Tibial nerve (tissue), 4 donors: ENCODE data around the gene RHOJ. TPM values are rescaled to one million over a fixed set of nuclear protein-coding genes. Genes with fewer than 3 reads are reported as not detected.
"Not testable (repeated sequence)": the region's sequence is repeated elsewhere in the genome, so short reads cannot be mapped to it uniquely, and the experiment has no call there.

ENCODE experiments used
- DNase-seq, 2 donors: peaks; one replicate each; pipeline ENCODE4 v3.0.0-alpha.2; 2019; ENCODE audit warnings: low spot score in 2 of 2
- H3K27ac ChIP-seq, 4 donors: fragments of 200-600 bp; sonication (generic) in 3 of 4; one replicate each; pipeline ENCODE4 v1.5.1; 2017 to 2019; ENCODE audit warnings: mild to moderate bottlenecking in 1 of 4
- H3K27me3 ChIP-seq, 2 donors: fragments of 200-600 bp; sonication (generic) in 1 of 2; one replicate each; pipeline versions ENCODE4 v1.5.1 to v1.6.0; 2017 to 2019
- H3K36me3 ChIP-seq, 3 donors: fragments of 200-600 bp; sonication (generic); one replicate each; pipeline ENCODE4 v1.5.1; 2018 to 2019
- H3K4me1 ChIP-seq, 4 donors: fragments of 200-600 bp; sonication (generic) in 3 of 4; one replicate each; pipeline ENCODE4 v1.5.1; 2017 to 2019
- H3K4me3 ChIP-seq, 4 donors: fragments of 200-600 bp; sonication (generic) in 3 of 4; one replicate each; pipeline ENCODE4 v1.5.1; 2017 to 2019; ENCODE audit warnings: mild to moderate bottlenecking in 1 of 4, moderate library complexity in 1 of 4
- H3K9me3 ChIP-seq, 4 donors: fragments of 200-600 bp; sonication (generic) in 3 of 4; one replicate each; pipeline ENCODE4 v1.5.1; 2017 to 2019
- CTCF ChIP-seq, 5 experiments: fragments of 200-600 bp in 3 of 5; fragments of 450-650 bp in 2 of 5; sonication (generic) in 3 of 5; IDR thresholded peaks; one replicate each; pipeline ENCODE4 v1.5.1; 2016 to 2019; ENCODE audit warnings: antibody characterized with exemption in 5 of 5, mild to moderate bottlenecking in 3 of 5, moderate library complexity in 2 of 5
- EP300 ChIP-seq, 2 donors: sonication (generic); formaldehyde crosslinking; IDR thresholded peaks; one replicate each; pipeline ENCODE4 v1.6.1; 2017; ENCODE audit warnings: antibody characterized with exemption in 2 of 2, mild to moderate bottlenecking in 1 of 2
- POLR2A ChIP-seq, 2 donors: fragments of 450-650 bp; IDR thresholded peaks; one replicate each; pipeline ENCODE4 v1.6.1; 2017; ENCODE audit warnings: antibody characterized with exemption in 2 of 2, mild to moderate bottlenecking in 2 of 2, moderate library complexity in 2 of 2
- WGBS, 2 donors: methylation state at CpG; one replicate each; pipeline ENCODE4 v1.1.5; 2018; 5-methylcytosine and 5-hydroxymethylcytosine counted together
- total RNA-seq, 4 donors: library from RNA; depleted of rRNA; stranded (reverse); fragments of >200 nt; gene quantifications; one replicate each; pipeline ENCODE4 v1.1.0, GENCODE V29; 2016

Gene RHOJ
- total RNA-seq, 4 donors from 2014 or later, result 10.0 to 20.7 (median 11.6) TPM

GRCh38 chr14:63297372-63298063 is 93.3 kb downstream of the RHOJ start:
- Histone ChIP-seq H3K4me3 (no peak overlapping the region), H3K9me3 (peaks cover 0 to 4% (median 2%) of the 10 kb centered on the region in 4 donors), H3K36me3 (peaks cover 0 to 19% (median 0%) of the 10 kb centered on the region in 3 donors), H3K27me3 (no peaks in the 10 kb centered on the region), H3K4me1 (peaks cover 0 to 5% (median 0%) of the 10 kb centered on the region in 4 donors), H3K27ac (no peak overlapping the region)
- TF ChIP-seq EP300 (IDR thresholded peaks at IDR 0.05), result no peak
- no peak for DNase-seq
- 75 to 92% methylated on average over 4 of the region's 4 CpGs for WGBS, 2 donors

GRCh38 chr14:63299351-63300110 is 95.3 kb downstream of the RHOJ start:
- Histone ChIP-seq H3K4me1 (peaks cover 0 to 5% (median 0%) of the 10 kb centered on the region in 4 donors), H3K4me3 (no peak overlapping the region), H3K27me3 (no peaks in the 10 kb centered on the region), H3K36me3 (peaks cover 0 to under 1% (median 0%) of the 10 kb centered on the region in 3 donors), H3K9me3 (no peaks in the 10 kb centered on the region), H3K27ac (no peak overlapping the region)
- no peak for DNase-seq
- 58 to 67% methylated on average over 6 of the region's 6 CpGs for WGBS, 2 donors
- TF ChIP-seq EP300 (IDR thresholded peaks at IDR 0.05) (no peak), POLR2A (IDR thresholded peaks at IDR 0.05) (no peak), CTCF (IDR thresholded peaks at IDR 0.05) (no peak)

DNA sequence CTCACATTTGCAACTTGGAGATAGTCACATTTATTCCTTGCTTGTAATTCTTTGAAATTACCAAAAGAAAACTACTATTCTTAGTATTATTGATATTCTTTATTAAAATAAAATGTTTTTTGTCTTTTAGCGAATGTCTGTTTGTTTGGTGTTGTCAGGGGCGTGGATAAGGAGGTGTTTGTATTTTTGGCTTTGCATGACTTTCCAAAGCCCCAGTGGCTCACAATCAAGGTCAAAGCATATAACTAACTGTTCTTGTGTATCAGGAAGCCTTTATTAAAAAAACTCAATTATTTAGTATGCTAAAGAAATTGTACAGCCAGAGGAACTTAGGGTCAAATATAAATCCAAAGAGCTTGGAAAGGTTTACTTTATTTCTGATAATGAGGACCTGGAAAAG is 96.6 kb downstream of the RHOJ start:
- Histone ChIP-seq H3K27me3 (no peaks in the 10 kb centered on the region), H3K36me3 (no peaks in the 10 kb centered on the region), H3K4me1 (peaks cover 0 to 5% (median 0%) of the 10 kb centered on the region in 4 donors), H3K4me3 (no peak overlapping the region), H3K9me3 (no peaks in the 10 kb centered on the region), H3K27ac (no peak overlapping the region)
- no peak for DNase-seq
- no peak for TF ChIP-seq EP300 (IDR thresholded peaks at IDR 0.05)
- no peak for TF ChIP-seq CTCF (IDR thresholded peaks at IDR 0.05)
- TF ChIP-seq POLR2A (IDR thresholded peaks at IDR 0.05), result no peak
- WGBS, 2 donors, result 56 to 65% methylated on average over 2 of the region's 2 CpGs

DNA sequence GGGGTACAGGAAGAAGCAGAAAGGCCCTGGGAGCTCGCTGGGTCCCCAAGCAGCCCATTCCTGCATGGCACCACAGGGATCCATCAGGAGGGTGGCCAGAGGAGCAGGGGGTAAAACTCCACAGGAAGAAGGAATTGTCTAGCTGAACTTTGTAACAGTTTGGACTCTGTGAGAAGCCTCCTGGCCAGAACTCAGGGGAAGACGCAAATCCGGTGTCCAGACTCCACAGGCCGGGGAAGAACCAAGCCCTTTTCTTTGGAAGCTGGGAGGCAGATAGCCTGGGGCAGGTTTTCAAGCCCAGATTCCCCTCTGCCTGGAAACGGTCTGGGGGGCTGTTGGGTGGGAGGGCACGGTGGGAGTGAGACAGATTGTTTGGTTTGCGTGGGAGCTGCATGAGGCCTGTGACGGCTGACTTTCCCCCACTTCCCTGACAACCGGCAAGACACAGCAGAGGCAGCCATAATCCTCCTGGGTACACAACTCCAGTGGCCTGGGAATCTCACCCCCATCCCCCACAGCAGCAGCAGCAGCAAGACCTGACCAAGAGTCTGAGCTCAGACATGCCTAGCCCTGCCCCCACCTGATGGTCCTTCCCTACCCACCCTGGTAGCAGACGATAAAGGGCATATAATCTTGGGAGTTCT is 97.8 kb downstream of the RHOJ start:
- 61% methylated on average over 10 of the region's 10 CpGs for WGBS, 2 donors
- Histone ChIP-seq H3K36me3 (no peaks in the 10 kb centered on the region), H3K9me3 (no peaks in the 10 kb centered on the region), H3K4me3 (no peak overlapping the region), H3K27ac (no peak overlapping the region), H3K4me1 (no peaks in the 10 kb centered on the region), H3K27me3 (no peaks in the 10 kb centered on the region)
- TF ChIP-seq POLR2A (IDR thresholded peaks at IDR 0.05) (no peak), EP300 (IDR thresholded peaks at IDR 0.05) (no peak), CTCF (IDR thresholded peaks at IDR 0.05) (no peak)
- no peak for DNase-seq

GRCh38 chr14:63304429-63304828 is 100.2 kb downstream of the RHOJ start:
- H3K4me1 ChIP-seq, H3K27me3 ChIP-seq: not testable (repeated sequence)
- WGBS, 2 donors, result 93 to 95% methylated on average over 5 of the region's 5 CpGs

More at GRCh38 chr14:63304429-63304828, 100.2 kb downstream of the RHOJ start:
- H3K27ac ChIP-seq, H3K9me3 ChIP-seq, H3K4me3 ChIP-seq, H3K36me3 ChIP-seq, DNase-seq: not testable (repeated sequence)
